Activated B cell treated with CpG ODN at 0.5 μM for 24 hours (primary cell): ENCODE measurements around the gene LRBA. TPM values are rescaled to one million over a fixed set of nuclear protein-coding genes. Genes with fewer than 3 reads are reported as not detected.

Experiments used
- ATAC-seq: fragments of 200-7000 bp; cut with Tn5 transposase; one replicate; pipeline ENCODE4 v1.10.0; 2021; ENCODE audit warnings: low read depth, mild to moderate bottlenecking, moderate library complexity
- CTCF ChIA-PET: fragments of 350-600 bp; sonication (Branson Sonifier 250); formaldehyde crosslinking; loops from one replicate; lab custom pipeline; 2021; ENCODE audit warnings: antibody characterized with exemption; lab: Charles Lee
- POLR2A ChIA-PET: fragments of 350-600 bp; sonication (Branson Sonifier 250); formaldehyde crosslinking; loops from one replicate; lab custom pipeline; 2021; ENCODE audit warnings: antibody characterized with exemption; lab: Charles Lee
- DNase-seq: peaks from one replicate; pipeline ENCODE4 v3.0.0; 2022
- H3K27ac Mint-ChIP-seq: one replicate; pipeline ENCODE4 v1.8.0; 2020; ENCODE audit warnings: mixed read lengths
- H3K27me3 Mint-ChIP-seq: one replicate; pipeline ENCODE4 v1.8.0; 2021; ENCODE audit warnings: mixed read lengths
- H3K36me3 Mint-ChIP-seq: one replicate; pipeline ENCODE4 v1.8.0; 2021; ENCODE audit warnings: low read depth, mixed read lengths
- H3K4me1 Mint-ChIP-seq: one replicate; pipeline ENCODE4 v1.8.0; 2021; ENCODE audit warnings: mixed read lengths
- H3K4me3 Mint-ChIP-seq: one replicate; pipeline ENCODE4 v1.8.0; 2020; ENCODE audit warnings: mild to moderate bottlenecking, mixed read lengths
- H3K9me3 Mint-ChIP-seq: one replicate; pipeline ENCODE4 v1.8.0; 2020; ENCODE audit warnings: mixed read lengths
- CTCF ChIP-seq: fragments of 200-600 bp; IDR thresholded peaks from one replicate; pipeline ENCODE4 v1.8.0; 2022; ENCODE audit warnings: antibody characterized with exemption, mild to moderate bottlenecking
- intact Hi-C: fragments of 100-400 bp; cut with micrococcal nuclease; formaldehyde crosslinking; loops from one replicate; pipeline ENCODE4 v1.15.1; 2024
- total RNA-seq: library from RNA; stranded (reverse); gene quantifications from 2 replicates; pipeline ENCODE4 v1.2.3, GENCODE V29; 2022

Gene LRBA
- total RNA-seq, 1 donor from 2014 or later, result 66.5 TPM

- H3K36me3 Mint-ChIP-seq, result no peaks in the 10 kb centered on the region
- no peak overlapping the region for H3K27ac Mint-ChIP-seq
- DNase-seq, result no peak
- TF ChIP-seq CTCF, result no peak
- H3K9me3 Mint-ChIP-seq, result no peaks in the 10 kb centered on the region
- no peaks in the 10 kb centered on the region for H3K4me1 Mint-ChIP-seq
- H3K4me3 Mint-ChIP-seq, result no peak overlapping the region
- no peaks in the 10 kb centered on the region for H3K27me3 Mint-ChIP-seq
- intact Hi-C loops, result no loop called here
- ChIA-PET CTCF (no interaction called here), POLR2A (no interaction called here)
- no peak for ATAC-seq
Observed at GRCh38 chr4:150252741-150253140, 762.3 kb downstream of the LRBA start.

GRCh38 chr4:150252306-150252705, 762.8 kb downstream of the LRBA start:
- no peak overlapping the region for H3K27ac Mint-ChIP-seq
- H3K4me1 Mint-ChIP-seq, result no peaks in the 10 kb centered on the region
- no peaks in the 10 kb centered on the region for H3K9me3 Mint-ChIP-seq
- DNase-seq, result no peak
- TF ChIP-seq CTCF, result no peak
- intact Hi-C loops, result no loop called here
- ATAC-seq, result no peak
- H3K36me3 Mint-ChIP-seq, result no peaks in the 10 kb centered on the region
- ChIA-PET CTCF (no interaction called here), POLR2A (no interaction called here)
- H3K27me3 Mint-ChIP-seq, result no peaks in the 10 kb centered on the region
- H3K4me3 Mint-ChIP-seq, result no peak overlapping the region

- POLR2A ChIA-PET, result no interaction called here
- Mint-ChIP-seq H3K27ac (no peak overlapping the region), H3K4me3 (no peak overlapping the region)
Observed at GRCh38 chr4:150251752-150252190, 763.3 kb downstream of the LRBA start.

GRCh38 chr4:150250998-150251651, 764.0 kb downstream of the LRBA start:
- DNase-seq (no peak), ATAC-seq (no peak)
- peaks cover 1% of the 10 kb centered on the region for H3K27me3 Mint-ChIP-seq
- POLR2A ChIA-PET, result no interaction called here
- TF ChIP-seq CTCF, result no peak
- no peaks in the 10 kb centered on the region for H3K36me3 Mint-ChIP-seq
- intact Hi-C loops, result no loop called here
- H3K4me3 Mint-ChIP-seq, result no peak overlapping the region
- CTCF ChIA-PET, result no interaction called here
- H3K9me3 Mint-ChIP-seq, result no peaks in the 10 kb centered on the region
- H3K4me1 Mint-ChIP-seq, result no peaks in the 10 kb centered on the region
- no peak overlapping the region for H3K27ac Mint-ChIP-seq

More at GRCh38 chr4:150251752-150252190, 763.3 kb downstream of the LRBA start:
- no peaks in the 10 kb centered on the region for H3K36me3 Mint-ChIP-seq
- no peaks in the 10 kb centered on the region for H3K9me3 Mint-ChIP-seq
- no peaks in the 10 kb centered on the region for H3K27me3 Mint-ChIP-seq
- ATAC-seq, result no peak
- CTCF ChIA-PET, result no interaction called here
- H3K4me1 Mint-ChIP-seq, result no peaks in the 10 kb centered on the region
- intact Hi-C loops, result no loop called here
- TF ChIP-seq CTCF, result no peak
- DNase-seq, result no peak

- ChIA-PET CTCF (no interaction called here), POLR2A (no interaction called here)
- intact Hi-C loops, result no loop called here
- DNase-seq (no peak), ATAC-seq (no peak)
- H3K36me3 Mint-ChIP-seq, result no peaks in the 10 kb centered on the region
- no peak overlapping the region for H3K27ac Mint-ChIP-seq
- no peaks in the 10 kb centered on the region for H3K9me3 Mint-ChIP-seq
- TF ChIP-seq CTCF, result no peak
- no peak overlapping the region for H3K4me3 Mint-ChIP-seq
- peaks cover 1% of the 10 kb centered on the region for H3K27me3 Mint-ChIP-seq
- H3K4me1 Mint-ChIP-seq, result no peaks in the 10 kb centered on the region
Observed at GRCh38 chr4:150250293-150250997, 764.6 kb downstream of the LRBA start.
